ENCODE results near the gene PCNX3.

Gene PCNX3

DNA sequence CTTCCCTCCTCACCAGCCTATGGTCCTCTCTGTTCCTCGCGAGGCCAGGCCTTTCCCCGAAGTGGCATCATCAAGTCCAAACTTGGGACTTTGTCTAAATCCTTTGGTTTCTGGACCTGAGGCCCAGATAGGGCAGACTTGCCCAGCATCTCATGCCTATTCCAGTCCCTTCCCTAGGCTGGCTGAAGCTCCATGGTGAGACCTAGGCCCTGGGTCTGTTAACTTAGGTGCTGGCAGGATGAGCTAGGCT is 35.7 kb downstream of the PCNX3 start:
- TF ChIP-seq, protein P1, sequence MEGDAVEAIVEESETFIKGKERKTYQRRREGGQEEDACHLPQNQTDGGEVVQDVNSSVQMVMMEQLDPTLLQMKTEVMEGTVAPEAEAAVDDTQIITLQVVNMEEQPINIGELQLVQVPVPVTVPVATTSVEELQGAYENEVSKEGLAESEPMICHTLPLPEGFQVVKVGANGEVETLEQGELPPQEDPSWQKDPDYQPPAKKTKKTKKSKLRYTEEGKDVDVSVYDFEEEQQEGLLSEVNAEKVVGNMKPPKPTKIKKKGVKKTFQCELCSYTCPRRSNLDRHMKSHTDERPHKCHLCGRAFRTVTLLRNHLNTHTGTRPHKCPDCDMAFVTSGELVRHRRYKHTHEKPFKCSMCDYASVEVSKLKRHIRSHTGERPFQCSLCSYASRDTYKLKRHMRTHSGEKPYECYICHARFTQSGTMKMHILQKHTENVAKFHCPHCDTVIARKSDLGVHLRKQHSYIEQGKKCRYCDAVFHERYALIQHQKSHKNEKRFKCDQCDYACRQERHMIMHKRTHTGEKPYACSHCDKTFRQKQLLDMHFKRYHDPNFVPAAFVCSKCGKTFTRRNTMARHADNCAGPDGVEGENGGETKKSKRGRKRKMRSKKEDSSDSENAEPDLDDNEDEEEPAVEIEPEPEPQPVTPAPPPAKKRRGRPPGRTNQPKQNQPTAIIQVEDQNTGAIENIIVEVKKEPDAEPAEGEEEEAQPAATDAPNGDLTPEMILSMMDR (IDR thresholded peaks at IDR 0.05; ENCODE audit: low read depth, low read length): no peak
- no peak overlapping the region for H3K4me3 ChIP-seq (replicated peaks in 1 of 2; ENCODE audit: low read depth in 2 of 2, low read length in 2 of 2)
- DNase-seq (ENCODE audit: low read depth in 2 of 2): no peak

DNA sequence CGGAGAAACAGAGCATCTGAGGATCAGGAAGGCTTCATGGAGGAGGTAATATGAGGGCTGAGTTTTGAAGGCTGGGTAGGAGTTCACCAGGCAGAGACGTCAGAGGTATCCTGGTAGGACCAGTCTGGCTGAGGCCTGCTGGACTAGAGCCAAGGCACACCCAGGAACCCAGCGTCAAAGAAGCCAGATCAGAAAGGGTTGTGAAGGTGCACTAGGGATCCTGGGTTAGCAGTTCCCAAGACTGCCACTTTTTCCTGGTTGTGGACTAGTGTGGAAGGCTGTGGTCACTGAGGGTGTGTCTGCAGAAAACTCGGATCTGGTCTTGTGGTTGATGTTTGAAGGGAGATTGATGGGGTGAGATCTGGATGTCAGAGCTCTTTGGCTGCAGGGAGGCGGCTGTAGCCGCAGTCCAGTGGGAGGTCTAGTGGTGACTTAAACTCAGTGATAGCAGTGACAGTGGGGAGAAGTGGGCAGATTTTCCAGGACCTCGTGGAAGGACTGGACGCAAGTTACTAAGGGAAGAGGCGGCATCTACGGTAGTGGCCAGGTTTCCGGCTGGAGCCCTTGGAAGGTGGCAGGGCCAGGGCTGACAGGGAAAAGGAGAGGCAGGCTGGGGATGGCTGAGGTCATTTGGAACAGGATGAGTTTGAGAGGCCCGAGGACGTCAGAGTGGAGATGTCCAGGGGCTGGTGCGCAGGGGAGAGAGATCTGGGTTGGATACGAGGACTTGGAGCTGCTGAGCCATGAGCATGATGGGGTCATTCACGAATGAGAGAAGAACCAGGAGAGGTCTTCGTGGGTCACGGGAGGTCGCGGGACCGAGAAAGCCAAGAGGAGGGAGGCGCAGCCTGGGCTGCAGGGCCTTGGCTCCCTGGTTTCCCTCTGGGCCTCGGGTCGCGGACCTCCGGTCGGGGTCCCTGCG is 36.3 kb downstream of the PCNX3 start:
- H3K4me3 ChIP-seq (replicated peaks in 1 of 2; ENCODE audit: low read depth in 2 of 2, low read length in 2 of 2): peak overlapping the region; percentile 41 to 54
- DNase-seq (ENCODE audit: low read depth in 2 of 2): peak; percentile 49 to 52
- TF ChIP-seq, protein P1 (IDR thresholded peaks at IDR 0.05; ENCODE audit: low read depth, low read length): no peak

DNA sequence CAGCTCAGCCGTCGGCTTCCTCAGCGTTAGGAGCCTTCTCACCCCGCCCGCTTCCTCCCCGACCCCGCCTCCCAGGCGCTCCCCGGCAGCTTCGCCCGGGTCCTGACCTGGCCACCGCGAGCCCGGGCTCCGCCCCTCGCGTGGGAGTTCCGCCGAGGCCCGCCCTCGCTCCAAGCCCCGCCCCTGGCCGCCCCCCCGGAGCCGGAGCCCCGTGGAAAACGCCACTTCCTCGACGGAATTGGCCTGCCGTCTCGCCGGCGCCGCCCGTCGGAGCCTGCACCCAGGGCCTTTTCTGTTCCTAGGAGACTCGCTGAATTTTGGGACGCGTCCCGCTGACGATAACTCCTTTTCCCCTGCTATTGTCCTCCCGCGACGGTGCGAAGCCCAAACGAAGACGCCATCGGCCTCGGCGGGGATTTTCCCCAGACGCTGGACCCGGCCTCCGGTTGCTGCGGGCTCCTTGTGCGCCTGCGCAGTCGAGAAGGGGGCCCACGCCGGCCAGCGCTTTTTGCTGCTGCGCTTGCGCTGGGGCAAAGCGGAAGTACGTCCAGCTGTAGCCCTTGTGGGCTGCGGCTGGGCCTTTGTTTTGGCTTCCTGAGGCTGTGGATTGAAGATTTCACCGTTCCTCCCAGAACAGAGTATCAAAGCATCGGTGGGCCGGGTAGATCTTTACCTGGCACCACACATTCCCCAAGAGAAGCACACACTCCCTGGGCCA is 37.1 kb downstream of the PCNX3 start:
- H3K4me3 ChIP-seq (replicated peaks in 1 of 2; ENCODE audit: low read depth in 2 of 2, low read length in 2 of 2): peak overlapping the region; percentile 51 to 54
- TF ChIP-seq, protein P1 (IDR thresholded peaks at IDR 0.05; ENCODE audit: low read depth, low read length): no peak
- peak; percentile 95 to 97 for DNase-seq (ENCODE audit: low read depth in 2 of 2)

DNA sequence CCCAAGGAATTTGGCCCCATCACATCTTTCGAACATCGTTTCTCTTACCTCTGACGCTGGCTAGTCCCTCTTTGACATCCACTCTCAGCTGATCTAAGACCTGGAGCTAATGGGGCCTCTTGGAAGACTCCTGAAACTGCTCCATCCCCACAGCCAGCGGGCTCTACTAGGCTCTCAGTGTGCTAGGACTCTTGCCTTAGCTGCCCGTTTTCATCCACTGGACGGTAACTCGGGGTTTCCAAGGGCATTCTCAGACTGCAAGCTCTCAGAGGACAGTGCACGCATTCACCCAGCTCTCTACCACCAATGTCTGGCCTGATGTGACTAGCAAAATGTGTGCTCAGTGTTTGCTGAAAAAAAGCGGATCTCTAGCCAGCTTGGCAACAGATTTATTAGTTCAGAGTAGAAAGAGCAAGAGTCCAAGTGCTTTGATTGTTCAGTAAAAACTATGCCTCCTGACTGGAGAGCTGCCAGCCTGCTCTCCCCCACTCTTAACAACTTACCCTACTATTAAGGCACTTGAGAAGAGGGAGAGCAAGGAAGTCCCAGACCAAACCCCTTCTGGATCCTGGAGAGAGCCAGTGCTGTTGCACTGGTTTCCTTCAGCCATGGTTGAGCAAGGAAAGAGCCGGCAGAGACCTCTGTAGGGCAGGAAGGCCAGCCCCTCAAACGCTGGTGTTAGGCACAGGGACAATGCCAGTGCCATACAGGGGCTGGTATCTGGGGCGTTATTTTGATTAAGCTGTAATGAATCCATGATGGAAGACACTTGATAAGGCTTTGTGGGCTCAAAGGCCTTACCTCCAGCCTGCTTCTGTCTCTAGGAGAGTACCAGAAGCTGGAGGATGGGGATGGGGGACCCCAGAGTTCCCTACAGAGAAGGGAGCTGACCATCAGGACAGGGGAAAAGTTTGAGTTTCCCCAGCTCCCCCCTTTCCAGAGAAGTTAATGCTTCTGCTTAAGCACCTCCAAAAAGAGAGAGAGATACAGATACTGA is 38.0 kb downstream of the PCNX3 start:
- H3K4me3 ChIP-seq (replicated peaks in 1 of 2; ENCODE audit: low read depth in 2 of 2, low read length in 2 of 2): peak overlapping the region; percentile 51 to 54
- peak in 1 of 2 donors; percentile 29 for DNase-seq (ENCODE audit: low read depth in 2 of 2)
- TF ChIP-seq, protein P1 (IDR thresholded peaks at IDR 0.05; ENCODE audit: low read depth, low read length): no peak

- no peak overlapping the region for H3K4me3 ChIP-seq (replicated peaks in 1 of 2; ENCODE audit: low read depth in 2 of 2, low read length in 2 of 2)
- TF ChIP-seq, protein P1 (IDR thresholded peaks at IDR 0.05; ENCODE audit: low read depth, low read length): no peak
- DNase-seq (ENCODE audit: low read depth in 2 of 2): no peak
Measured at GRCh38 chr11:65654375-65655349, 39.1 kb downstream of the PCNX3 start.
